Activated T-cell treated with anti-CD3 and anti-CD28 coated beads for 48 hours (primary cell): Measurements from ENCODE around the gene TCTN1.
"Not testable (repeated sequence)": the region's sequence is repeated elsewhere in the genome, so short reads cannot be mapped to it uniquely, and the experiment has no call there.

Experiments
- DNase-seq: peaks from one replicate; pipeline ENCODE4 v3.0.0-alpha.2; 2020; ENCODE audit warnings: low read depth

The TCTN1 gene

GRCh38 chr12:110613771-110614684 lies at the start of gene TCTN1:
TCTN1 (plus strand) TSS chr12:110614129; CDS start chr12:110614183, 54 bp downstream.
- peak; percentile 98 for DNase-seq

- DNase-seq: no peak
Observed at GRCh38 chr12:110564471-110564991, 49.4 kb upstream of the TCTN1 start.

GRCh38 chr12:110565894-110566871 lies 47.7 kb upstream of the TCTN1 start:
- DNase-seq: no peak

- no peak for DNase-seq
Observed at GRCh38 chr12:110566993-110567392, 46.9 kb upstream of the TCTN1 start.

GRCh38 chr12:110568752-110569151 lies 45.2 kb upstream of the TCTN1 start:
- DNase-seq: no peak

- not testable (repeated sequence) for DNase-seq
Observed at GRCh38 chr12:110569838-110570237, 44.1 kb upstream of the TCTN1 start.

GRCh38 chr12:110570798-110571197 lies 43.1 kb upstream of the TCTN1 start:
- DNase-seq: not testable (repeated sequence)

- no peak for DNase-seq
Observed at GRCh38 chr12:110574044-110574443, 39.9 kb upstream of the TCTN1 start.

GRCh38 chr12:110574717-110575230 lies 39.2 kb upstream of the TCTN1 start:
- not testable (repeated sequence) for DNase-seq

GRCh38 chr12:110575326-110575725 lies 38.6 kb upstream of the TCTN1 start:
- no peak for DNase-seq

GRCh38 chr12:110576504-110576903 lies 37.4 kb upstream of the TCTN1 start:
- DNase-seq: no peak

GRCh38 chr12:110577864-110578693 lies 35.9 kb upstream of the TCTN1 start:
- DNase-seq: no peak

GRCh38 chr12:110578694-110579534 lies 35.0 kb upstream of the TCTN1 start:
- DNase-seq: no peak

- no peak for DNase-seq
Observed at GRCh38 chr12:110579535-110580253, 34.2 kb upstream of the TCTN1 start.

- no peak for DNase-seq
Observed at GRCh38 chr12:110581931-110582275, 32.0 kb upstream of the TCTN1 start.

- DNase-seq: peak; percentile 65
Observed at GRCh38 chr12:110582276-110583136, 31.4 kb upstream of the TCTN1 start.

GRCh38 chr12:110583137-110584059 lies 30.5 kb upstream of the TCTN1 start, which contains the start of gene PPTC7:
PPTC7 (minus strand) TSS chr12:110583318; CDS start chr12:110583031, 287 bp downstream.
- DNase-seq: peak; percentile 97
